Muscle of back (tissue), 11 donors: ENCODE measurements around the gene KLHL3. TPM values are rescaled to one million over a fixed set of nuclear protein-coding genes. Genes with fewer than 3 reads are reported as not detected.

Source experiments
- DNase-seq, 3 donors: peaks; one replicate each; pipeline versions ENCODE4 v3.0.0 to v3.0.0-alpha.2; 2013
- polyA plus RNA-seq, 10 donors: library from polyadenylated mRNA; unstranded; fragments of 120-200 nt; gene quantifications; one replicate each; pipeline ENCODE4 v1.2.1, GENCODE V29; 2013; ENCODE audit not compliant: insufficient read length in 10 of 10

Gene KLHL3
- polyA plus RNA-seq, 10 donors, result 2.5 to 8.5 (median 4.1) TPM

DNA sequence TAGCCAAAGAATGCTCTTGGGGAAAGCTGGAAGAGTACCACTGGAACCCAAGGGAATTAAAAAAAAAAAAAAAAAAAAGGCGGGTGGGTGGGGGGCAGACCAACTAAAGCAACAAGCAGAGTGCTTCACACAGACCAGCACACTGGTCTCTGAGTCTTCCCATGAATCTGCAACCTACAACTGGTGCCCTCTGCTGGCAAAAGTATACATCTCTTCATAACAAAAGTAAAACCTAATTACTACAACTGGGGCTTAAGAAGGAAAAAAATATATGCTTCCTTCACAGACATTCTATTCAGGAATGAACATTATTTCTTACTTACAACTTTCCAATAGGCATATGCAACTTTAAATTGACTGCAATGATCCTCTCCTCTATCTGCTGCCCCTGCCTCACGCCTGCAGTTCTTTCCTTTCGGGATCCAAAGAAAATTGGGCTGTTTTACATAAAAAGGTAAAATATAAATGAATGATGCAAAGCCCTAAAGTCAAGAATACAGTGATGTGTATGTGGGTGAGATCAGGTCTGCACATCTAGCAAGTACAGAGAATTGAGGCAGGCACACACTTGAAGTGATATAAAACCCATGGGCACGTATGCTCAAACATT, 7.2 kb upstream of the KLHL3 start:
- peak; percentile 71 to 82 (median 71) for DNase-seq

DNA sequence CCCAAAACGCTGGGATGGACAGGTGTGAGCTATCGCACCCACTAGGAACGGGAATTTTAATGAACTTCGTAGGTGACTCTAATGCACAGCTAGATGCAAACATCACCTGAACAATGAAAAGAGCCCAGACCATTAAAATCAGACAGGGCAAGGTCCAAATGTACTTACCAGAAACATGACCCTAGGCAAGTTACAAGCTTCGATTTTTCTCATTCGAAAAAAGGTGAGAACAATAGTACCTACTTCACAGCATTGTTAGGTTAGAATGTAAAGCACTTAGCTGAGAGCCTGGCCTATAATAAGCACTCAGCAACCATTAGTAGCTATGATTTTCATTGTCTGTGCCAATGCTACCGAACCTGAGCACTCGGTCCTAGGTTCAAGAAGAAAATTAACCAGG, 5.8 kb upstream of the KLHL3 start:
- no peak for DNase-seq

DNA sequence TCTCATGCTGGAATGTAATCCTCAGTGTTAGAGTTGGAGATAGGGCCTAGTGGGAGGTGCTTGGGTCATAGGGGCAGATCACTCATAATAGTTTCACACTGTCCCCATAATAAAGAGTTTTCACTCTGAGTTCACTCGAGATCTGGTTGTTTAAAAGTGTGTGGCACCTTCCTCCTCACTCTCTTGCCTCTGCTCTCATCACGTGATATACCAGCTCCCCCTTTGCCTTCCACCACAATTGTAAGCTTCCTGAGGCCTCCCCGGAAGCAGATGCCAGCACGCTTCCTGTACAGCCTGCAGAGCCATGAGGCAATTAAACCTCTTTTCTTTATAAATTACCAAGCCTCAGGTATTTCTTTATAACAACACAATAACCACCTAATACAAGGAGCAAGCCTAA, 3.8 kb upstream of the KLHL3 start:
- DNase-seq, result no peak

DNA sequence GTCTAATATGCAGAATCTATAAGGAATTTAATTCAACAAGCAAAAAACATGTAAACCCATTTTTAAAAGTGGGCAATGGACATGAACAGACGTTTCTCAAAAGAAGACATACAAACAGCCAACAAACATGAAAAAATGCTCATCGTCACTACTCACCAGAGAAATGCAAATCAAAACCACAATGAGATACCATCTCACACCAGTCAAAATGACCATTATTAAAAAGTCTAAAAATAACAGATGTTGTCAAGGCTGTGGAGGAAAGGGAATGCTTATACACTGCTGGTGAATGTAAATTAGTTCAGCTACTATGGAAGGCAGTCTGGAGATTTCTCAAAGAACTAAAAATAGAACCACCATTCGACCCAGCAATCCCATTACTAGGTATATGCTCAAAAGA, 3.1 kb upstream of the KLHL3 start:
- DNase-seq, result no peak

DNA sequence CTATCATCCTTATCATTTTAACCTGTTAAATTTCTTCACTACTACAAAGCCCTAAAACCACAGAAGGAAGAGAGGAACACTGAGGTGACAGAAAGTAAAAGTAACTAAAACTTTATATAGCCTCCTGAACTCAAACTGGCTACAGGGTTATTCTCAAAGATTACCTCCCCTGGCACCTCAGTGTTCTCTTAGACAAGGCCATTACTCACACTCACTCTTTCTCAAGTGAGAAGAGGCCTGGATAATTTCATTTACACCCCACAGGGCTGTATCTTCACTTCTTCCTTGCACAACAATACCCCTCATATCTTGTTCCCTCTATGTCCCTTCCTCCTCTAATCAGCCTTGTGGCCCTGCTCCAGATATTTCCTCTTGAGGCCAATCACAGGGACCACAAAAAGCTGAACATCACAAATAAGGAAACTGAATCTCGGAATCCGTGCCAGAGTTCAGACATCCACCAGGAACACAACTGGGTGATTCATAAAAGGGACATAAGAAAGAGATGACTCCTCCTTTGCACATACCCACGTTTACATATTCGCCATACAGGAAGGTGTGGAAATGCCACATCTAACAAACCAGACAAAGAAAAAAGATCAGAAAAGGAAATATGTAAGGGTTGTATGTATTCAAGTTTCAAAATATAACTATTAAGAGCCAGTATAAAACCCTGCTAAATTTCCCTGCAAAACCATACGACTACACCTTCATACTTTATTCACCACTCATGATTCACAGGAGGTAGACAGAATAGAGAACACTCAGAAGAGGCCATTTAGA, 1.7 kb upstream of the KLHL3 start:
- peak in 2 of 3 donors; percentile 28 to 36 for DNase-seq

DNA sequence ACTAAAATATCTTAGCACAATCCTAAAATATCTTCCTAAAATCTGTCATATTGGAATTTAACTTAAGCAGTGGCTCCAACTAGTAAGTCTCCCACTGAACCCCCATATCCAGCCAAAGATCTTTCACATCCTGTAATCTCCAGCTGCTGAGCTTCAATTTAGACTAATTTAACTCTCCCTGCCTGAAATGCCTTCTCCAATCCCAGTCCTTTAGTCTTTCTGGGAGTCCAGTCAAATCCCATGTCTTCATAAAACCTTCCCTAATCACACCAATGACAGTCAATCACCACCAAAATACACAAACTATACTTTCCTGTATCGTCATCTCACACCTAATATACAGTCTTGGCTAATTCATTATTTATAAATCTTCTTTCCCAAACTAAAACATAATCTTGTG, 607 bp upstream of the KLHL3 start:
- peak in 1 of 3 donors; percentile 13 for DNase-seq

DNA sequence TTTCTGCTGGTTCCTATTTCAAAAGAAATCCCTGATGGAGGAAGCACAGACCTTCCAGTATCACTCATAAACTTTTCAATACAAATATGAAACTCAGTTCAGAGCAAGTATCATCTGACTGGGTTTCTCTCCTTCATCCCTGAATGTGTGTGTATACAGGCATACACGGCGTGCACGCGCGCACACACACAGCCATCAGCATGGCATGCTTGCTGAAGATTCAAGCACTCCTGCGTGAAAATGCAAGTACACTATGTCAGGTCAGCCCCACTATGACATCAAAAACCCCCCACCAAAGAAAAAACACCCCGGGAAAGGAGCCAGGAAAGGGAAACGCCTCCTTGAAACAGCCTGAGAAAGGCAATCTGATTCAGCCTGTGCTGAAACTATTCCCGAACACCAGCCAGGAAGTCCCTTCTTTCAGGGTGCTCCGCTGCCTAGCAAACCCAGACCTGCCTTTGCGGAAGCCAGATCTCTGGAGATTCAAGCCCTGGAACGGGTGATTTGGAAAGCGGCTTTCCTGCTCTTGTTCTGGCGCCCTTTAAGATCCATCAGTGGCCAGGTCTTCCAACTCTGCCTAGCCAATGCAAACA, 831 bp downstream of the KLHL3 start:
- peak; percentile 29 to 76 (median 43) for DNase-seq

DNA sequence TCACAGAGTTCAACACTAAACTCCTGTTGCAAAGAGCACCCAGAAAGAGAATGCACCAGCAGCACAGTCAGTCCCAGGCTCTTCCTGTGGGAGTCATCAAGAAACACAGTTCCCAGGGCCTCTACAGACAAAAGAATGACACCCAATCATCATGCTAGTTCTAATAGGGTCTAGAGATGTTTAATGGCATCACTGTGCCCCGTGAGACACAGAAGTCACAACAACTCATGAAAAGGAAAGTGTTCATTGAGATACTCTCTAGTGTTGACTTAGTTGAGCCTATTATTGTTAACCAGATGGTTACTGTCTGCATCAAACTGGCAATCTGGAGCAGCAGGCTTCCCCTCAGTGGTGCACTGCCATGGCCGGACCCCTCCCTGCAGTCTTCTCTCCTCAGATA, 1.6 kb downstream of the KLHL3 start:
- no peak for DNase-seq

DNA sequence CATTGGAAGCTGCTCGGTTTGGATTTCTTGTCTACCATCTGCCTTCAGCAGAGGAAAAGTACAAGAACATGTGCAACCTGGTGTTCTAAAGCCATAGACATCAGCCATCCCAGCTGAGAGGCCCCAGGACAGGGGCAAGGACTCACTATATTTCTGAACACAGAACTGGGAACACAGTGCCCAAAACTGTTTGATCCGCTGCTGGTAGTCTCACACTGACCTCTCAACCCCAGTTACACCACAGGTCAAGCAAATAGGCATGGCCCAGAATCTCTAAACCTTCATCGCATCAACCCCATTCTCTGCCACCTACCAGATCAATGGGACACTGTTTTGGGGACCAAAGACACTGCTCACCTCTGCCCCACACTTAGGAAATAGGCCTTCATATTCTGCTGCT, 2.0 kb downstream of the KLHL3 start:
- no peak for DNase-seq

DNA sequence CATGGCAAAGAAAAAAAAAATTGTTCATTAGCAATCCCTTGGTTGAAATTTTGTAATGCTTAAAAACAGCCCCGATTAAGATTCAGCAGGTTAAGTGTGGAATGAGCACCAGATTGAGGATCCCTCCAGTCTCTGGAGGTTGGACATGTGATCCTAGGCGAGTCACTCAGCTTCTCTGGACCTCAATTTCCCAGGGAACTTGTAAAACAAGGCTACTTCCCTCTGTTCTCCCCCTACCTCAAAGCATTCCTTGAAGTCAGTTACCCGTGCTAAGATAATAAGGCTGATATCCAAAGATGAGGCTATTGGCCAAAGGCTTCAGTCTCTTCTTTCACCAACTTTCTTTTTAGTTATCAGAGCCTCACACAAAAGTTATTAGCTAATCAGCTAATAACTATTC, 2.9 kb downstream of the KLHL3 start:
- no peak for DNase-seq

DNA sequence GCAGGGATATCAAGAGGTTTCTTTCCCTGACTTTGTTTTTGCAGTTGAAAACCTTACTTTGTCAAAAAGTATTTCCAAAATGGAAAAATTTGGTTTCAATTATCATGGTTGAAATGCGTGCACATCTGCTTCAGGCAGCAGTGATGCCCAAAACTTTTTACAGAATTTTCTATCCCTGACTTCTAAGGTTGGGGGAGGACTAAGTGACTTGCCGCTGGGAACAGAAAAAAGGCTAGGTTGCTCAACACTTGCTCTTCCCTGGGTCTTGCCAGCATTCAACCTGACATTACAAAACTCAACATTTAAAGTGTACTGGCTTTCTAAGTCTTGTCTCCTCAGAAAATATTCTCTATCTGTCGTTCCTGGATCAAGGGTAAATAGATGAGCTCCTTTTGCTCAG, 4.7 kb downstream of the KLHL3 start:
- peak in 1 of 3 donors; percentile 33 for DNase-seq

DNA sequence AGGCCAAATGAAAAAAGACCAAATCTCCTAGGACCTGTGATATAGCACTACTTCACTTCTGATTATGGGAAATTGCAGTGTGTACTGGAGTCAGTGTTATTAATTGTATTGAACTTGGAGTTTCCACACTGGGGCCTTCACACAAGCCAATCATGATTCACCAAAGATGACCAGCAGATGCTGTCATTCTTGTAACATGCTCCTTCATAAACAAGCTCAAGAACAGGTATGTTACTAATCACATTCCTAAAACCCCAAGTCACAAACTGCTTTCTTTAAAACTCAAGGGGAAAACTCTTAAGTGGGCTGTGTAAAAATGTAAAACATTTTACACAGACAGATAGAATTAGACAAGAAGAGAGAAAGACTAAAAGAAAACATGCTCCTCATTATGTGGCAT, 5.6 kb downstream of the KLHL3 start:
- no peak for DNase-seq

DNA sequence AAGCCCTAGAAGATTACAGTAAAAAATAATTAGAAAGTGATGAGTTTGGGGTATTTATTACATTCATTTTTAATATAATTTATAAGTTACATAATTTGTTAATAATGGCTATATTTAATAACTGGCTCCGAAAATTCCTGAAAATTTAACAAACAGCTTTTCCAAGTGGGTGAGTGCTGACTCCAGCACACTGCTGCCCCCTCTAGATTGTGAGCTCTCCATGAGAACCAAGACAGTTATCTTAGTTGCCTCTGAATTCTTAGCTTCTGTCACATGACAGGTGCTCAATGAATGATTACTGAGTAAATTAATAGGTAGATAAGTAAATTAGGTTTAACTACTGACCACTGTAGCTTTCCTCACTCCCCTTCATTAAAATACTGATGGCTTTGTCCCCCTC, 7.8 kb downstream of the KLHL3 start:
- no peak for DNase-seq

DNA sequence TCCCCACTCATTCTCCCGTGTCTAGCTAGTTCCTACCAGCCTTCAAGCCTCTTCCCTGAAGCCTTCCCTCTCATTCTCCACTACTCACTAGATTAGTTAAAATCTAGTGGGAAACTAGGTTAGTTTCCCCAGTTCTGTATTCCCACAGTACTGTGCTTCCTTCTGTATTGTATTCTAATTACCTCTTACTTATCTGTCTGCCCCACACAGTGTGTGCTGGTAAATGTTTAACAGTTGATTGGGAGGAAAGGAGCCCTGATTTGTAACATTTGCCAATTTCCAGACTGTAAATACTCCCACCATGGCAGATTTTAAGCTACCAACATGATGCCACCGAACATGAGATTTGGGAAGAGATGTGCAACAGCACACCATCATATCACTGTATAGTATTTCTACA, 8.3 kb downstream of the KLHL3 start:
- DNase-seq, result no peak

DNA sequence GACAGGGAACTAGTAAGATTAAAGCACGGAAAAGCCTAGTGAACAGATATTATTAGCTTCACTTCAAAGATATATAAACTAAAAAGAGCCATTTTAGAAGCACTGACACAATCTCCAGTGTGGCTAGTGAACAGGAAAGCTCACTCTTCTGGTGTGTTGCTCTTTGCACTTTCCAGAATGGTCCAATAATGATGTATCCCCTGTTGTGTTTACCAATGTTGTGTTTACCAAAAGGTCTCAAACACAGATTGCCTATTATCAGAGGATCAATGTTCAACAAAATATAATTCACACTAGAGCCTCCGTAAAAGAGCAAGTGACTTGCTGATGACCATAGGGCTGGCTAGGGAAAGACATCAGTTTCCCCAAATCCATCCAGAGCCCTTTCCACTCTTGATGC, 11.6 kb downstream of the KLHL3 start:
- no peak for DNase-seq

DNA sequence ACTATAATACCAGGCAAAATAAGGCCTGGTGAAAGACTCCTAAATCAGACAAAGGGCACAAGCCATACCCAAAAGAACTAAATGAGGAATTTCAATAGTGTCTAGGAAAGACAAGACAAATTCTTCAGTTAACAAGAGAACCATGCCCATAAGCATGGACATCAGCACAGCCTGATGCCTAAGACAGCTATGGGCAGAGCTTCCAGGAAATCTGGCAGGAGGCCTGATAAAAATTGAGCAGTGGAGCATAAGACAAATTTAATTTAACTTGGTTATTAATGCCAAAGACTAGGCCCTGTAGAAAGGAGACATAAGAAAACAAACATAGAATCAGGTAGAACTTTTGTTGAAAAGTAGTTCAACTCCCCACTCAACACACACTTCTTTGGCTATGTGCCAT, 17.3 kb downstream of the KLHL3 start:
- no peak for DNase-seq

DNA sequence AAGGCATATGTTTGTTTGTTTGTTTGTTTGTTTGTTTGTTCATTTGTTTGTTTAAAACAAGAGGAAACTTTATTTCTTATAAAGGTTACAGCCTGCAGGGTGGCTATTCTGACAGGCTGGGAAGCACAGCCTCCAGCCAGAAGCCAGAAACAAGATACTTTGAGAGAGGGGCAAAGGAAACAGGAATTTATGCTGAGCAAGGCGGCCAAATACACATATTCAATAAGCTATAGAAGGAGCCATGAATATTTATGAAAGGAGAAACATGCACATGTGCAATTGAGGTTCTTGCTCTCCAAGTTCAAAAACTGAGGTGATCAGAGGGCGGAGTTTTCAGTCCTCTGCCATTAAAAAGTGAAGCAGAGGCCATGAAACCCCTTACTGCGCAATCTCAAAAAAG, 19.6 kb downstream of the KLHL3 start:
- DNase-seq, result no peak

DNA sequence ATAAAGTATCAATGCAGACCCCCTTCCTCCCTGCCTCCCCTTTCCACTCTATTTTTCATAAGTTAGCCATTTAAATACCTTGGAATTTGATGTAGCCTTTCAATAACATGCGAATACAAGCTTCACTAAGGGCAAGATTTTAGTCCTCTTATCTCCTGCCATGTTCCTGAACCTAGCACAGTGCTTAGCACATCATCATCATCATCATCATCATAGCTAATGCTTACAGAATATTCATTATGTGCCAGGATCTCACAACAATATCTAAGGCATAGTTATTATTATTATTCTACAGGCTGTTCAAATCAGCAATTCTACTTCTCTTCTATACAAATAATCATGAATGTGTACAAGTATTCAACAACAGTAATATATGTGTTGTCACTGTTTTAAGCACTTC, 20.4 kb downstream of the KLHL3 start:
- DNase-seq, result no peak

DNA sequence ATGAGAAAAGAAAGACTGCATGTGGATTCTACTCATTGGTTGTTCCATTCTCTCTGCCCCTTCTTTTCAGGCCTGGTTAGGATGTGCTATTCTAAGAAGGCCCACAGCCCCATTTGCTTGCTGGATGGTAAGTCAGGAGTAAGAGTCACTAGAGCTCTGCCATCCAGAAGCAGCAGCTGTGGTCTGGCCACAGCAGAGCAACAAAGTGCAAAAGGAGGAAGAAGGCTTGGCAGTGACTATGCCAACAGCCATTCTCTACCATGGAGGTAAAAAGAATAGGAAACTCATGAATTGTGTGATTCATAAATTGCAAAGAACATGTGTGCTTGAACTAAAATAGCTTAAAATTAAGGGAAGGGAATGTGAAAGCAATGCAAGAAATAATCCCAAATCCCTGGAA, 20.9 kb downstream of the KLHL3 start:
- DNase-seq, result no peak

DNA sequence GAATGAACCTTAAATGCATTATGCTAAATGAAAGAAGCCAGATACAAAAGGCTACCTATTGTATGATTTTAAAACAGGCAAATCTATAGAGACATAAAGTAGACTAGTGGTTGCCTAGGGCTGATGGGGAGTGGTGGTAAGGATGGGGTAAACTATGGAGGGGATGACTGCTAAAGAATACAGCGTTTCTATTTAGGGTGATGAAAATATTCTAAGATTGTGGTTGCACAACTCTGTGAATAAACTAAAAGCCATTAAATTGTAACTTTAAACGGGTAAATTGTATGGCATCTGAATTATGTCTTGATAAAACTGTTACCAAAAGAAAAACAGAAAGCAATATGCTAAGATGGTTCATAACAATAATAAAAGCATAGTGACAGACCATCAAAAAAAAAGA, 21.4 kb downstream of the KLHL3 start:
- DNase-seq, result no peak

DNA sequence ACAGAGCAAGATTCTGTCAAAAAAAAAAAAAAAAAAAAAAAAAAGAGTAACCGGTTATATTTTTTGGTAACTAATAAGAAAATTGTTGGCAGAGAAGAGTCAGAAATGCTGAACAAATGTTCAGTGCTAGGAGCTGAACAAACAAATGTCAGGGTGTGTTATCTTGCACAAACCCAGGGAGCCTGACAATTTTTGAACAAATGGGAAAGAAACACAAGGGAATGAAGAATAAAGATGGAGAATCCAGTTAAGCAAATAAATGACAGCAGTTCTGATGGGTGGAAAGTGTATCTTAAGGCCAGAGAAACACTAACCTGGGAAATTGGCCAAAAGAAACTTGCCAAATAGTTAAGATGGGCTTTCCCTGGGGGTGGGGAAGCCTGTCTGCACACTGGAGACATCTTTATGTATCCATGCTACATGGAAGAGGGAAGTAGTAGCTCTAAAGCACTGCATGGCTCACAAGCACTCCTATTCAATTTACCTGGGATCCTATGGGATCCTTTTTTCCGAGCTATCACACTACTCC, 23.7 kb downstream of the KLHL3 start:
- DNase-seq, result no peak

DNA sequence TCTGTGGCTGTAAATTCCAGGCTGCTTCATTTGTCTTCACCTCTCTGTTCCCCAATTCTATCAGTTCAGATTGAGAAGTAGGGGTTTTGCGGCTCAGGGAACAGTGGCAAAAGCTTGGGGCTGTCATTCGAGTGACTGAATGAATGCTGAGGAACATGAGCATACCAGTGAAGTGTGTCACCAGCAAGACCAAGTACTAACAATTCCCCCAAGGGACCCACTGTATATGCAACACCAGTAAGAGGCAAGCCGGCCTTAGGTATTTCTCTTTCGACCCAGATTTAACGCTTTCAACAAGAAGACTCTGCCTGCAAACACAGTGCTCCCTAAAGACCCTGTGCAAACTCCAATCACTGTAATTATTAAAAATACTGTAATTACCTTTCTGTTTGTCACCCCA, 25.8 kb downstream of the KLHL3 start:
- DNase-seq, result no peak
